Measurements from ENCODE around the gene CITED1. TPM values are rescaled to one million over a fixed set of nuclear protein-coding genes. Genes with fewer than 3 reads are reported as not detected.

CITED1 gene
- total RNA-seq, 1 experiment from 2014 or later = 1.8 TPM

GRCh38 chrX:72295745-72296144 lies 10.0 kb downstream of the CITED1 start:
- H3K27ac ChIP-seq (ENCODE audit: low read length) = no peak overlapping the region
- TF ChIP-seq EZH2phosphoT487 (IDR thresholded peaks at IDR 0.05; ENCODE audit: borderline replicate concordance, low read length) = no peak
- TF ChIP-seq EZH2 (IDR thresholded peaks at IDR 0.05; ENCODE audit: low read length, unreplicated experiment) = no peak
- TF ChIP-seq CTCF (conservative IDR thresholded peaks at IDR 0.05; ENCODE audit: low read depth, low read length) = no peak
- no TSS peak for BruUV-seq (replicated peaks)
- CTCF ChIA-PET = no interaction called here
- no peak overlapping the region for H3K4me2 ChIP-seq (ENCODE audit: low read length)
- no peaks in the 10 kb centered on the region for H3K27me3 ChIP-seq (ENCODE audit: low read length)
- intact Hi-C loops (cut with micrococcal nuclease) = no loop called here
- no peak overlapping the region for H3K4me3 ChIP-seq (ENCODE audit: low read length)
- H3K4me1 ChIP-seq (ENCODE audit: insufficient read depth, low read length) = no peaks in the 10 kb centered on the region
- no peaks in the 10 kb centered on the region for H3K9me2 ChIP-seq (replicated peaks; ENCODE audit: low read length)
- H4K20me1 ChIP-seq (ENCODE audit: low read length) = no peaks in the 10 kb centered on the region
- H3K36me3 ChIP-seq (ENCODE audit: low read depth, low read length) = no peaks in the 10 kb centered on the region
- POLR2A ChIA-PET (ENCODE audit: unreplicated experiment) = no interaction called here
- H3K79me2 ChIP-seq (ENCODE audit: low read length) = no peaks in the 10 kb centered on the region
- no peaks in the 10 kb centered on the region for H3K9me3 ChIP-seq (ENCODE audit: low read length)
- H3F3A ChIP-seq (ENCODE audit: low read length, unreplicated experiment) = no peaks in the 10 kb centered on the region
- no peak for DNase-seq
- ATAC-seq = no peak
- H3K9ac ChIP-seq (ENCODE audit: low read length) = no peak overlapping the region
- no peak overlapping the region for H2AFZ ChIP-seq (ENCODE audit: low read length)

GRCh38 chrX:72294497-72294896 lies 11.2 kb downstream of the CITED1 start:
- no TSS peak for BruUV-seq (replicated peaks)
- Histone ChIP-seq H3K79me2 (ENCODE audit: low read length) (no peaks in the 10 kb centered on the region), H4K20me1 (ENCODE audit: low read length) (no peaks in the 10 kb centered on the region), H3K4me1 (ENCODE audit: insufficient read depth, low read length) (no peaks in the 10 kb centered on the region), H3K9ac (ENCODE audit: low read length) (no peak overlapping the region), H3K27me3 (ENCODE audit: low read length) (no peaks in the 10 kb centered on the region), H3F3A (ENCODE audit: low read length, unreplicated experiment) (no peaks in the 10 kb centered on the region), H3K4me3 (ENCODE audit: low read length) (no peak overlapping the region), H3K27ac (ENCODE audit: low read length) (no peak overlapping the region), H2AFZ (ENCODE audit: low read length) (no peak overlapping the region), H3K9me3 (ENCODE audit: low read length) (no peaks in the 10 kb centered on the region), H3K36me3 (ENCODE audit: low read depth, low read length) (no peaks in the 10 kb centered on the region), H3K4me2 (ENCODE audit: low read length) (no peak overlapping the region), H3K9me2 (replicated peaks; ENCODE audit: low read length) (no peaks in the 10 kb centered on the region)
- ChIA-PET POLR2A (ENCODE audit: unreplicated experiment) (no interaction called here), CTCF (no interaction called here)
- intact Hi-C loops (cut with micrococcal nuclease) = no loop called here
- no peak for TF ChIP-seq CTCF (conservative IDR thresholded peaks at IDR 0.05; ENCODE audit: low read depth, low read length)
- TF ChIP-seq EZH2phosphoT487 (IDR thresholded peaks at IDR 0.05; ENCODE audit: borderline replicate concordance, low read length) = no peak
- no peak for TF ChIP-seq EZH2 (IDR thresholded peaks at IDR 0.05; ENCODE audit: low read length, unreplicated experiment)
- DNase-seq (no peak), ATAC-seq (no peak)

- TF ChIP-seq EZH2phosphoT487 (IDR thresholded peaks at IDR 0.05; ENCODE audit: borderline replicate concordance, low read length) = no peak
- TF ChIP-seq EZH2 (IDR thresholded peaks at IDR 0.05; ENCODE audit: low read length, unreplicated experiment) = no peak
- TF ChIP-seq CTCF (conservative IDR thresholded peaks at IDR 0.05; ENCODE audit: low read depth, low read length) = no peak
- no TSS peak for BruUV-seq (replicated peaks)
- ATAC-seq = no peak
- H2AFZ ChIP-seq (ENCODE audit: low read length) = no peak overlapping the region
- CTCF ChIA-PET = no interaction called here
- H3F3A ChIP-seq (ENCODE audit: low read length, unreplicated experiment) = no peaks in the 10 kb centered on the region
- no peaks in the 10 kb centered on the region for H3K9me3 ChIP-seq (ENCODE audit: low read length)
- no peak overlapping the region for H3K27ac ChIP-seq (ENCODE audit: low read length)
- intact Hi-C loops (cut with micrococcal nuclease) = no loop called here
- no peaks in the 10 kb centered on the region for H3K9me2 ChIP-seq (replicated peaks; ENCODE audit: low read length)
- H3K36me3 ChIP-seq (ENCODE audit: low read depth, low read length) = no peaks in the 10 kb centered on the region
- H3K4me1 ChIP-seq (ENCODE audit: insufficient read depth, low read length) = peaks cover 10% of the 10 kb centered on the region
- H3K27me3 ChIP-seq (ENCODE audit: low read length) = no peaks in the 10 kb centered on the region
- POLR2A ChIA-PET (ENCODE audit: unreplicated experiment) = no interaction called here
- no peaks in the 10 kb centered on the region for H4K20me1 ChIP-seq (ENCODE audit: low read length)
- no peak overlapping the region for H3K9ac ChIP-seq (ENCODE audit: low read length)
- no peak overlapping the region for H3K4me3 ChIP-seq (ENCODE audit: low read length)
- no peak for DNase-seq
- no peaks in the 10 kb centered on the region for H3K79me2 ChIP-seq (ENCODE audit: low read length)
- no peak overlapping the region for H3K4me2 ChIP-seq (ENCODE audit: low read length)
Observed at GRCh38 chrX:72282302-72282701, 23.4 kb downstream of the CITED1 start.

All from PC-3 (cell line).